BLaER1 treated with 17β-estradiol and CSF1 and Interleukin-3, amounts not matched to agents 10 nM and 100 nM (cell line): ENCODE data around the gene RNF11.

ENCODE experiments used
- H3K27ac ChIP-seq, 11 experiments: shearing (Covaris generic); formaldehyde crosslinking; 2 replicates each; pipeline ENCODE4 v1.8.1; 2022
- H3K27me3 ChIP-seq, 11 experiments: shearing (Covaris generic); formaldehyde crosslinking; 2 replicates each; pipeline ENCODE4 v1.8.1; 2022
- H3K36me3 ChIP-seq, 11 experiments: shearing (Covaris generic); formaldehyde crosslinking; 2 replicates each; pipeline ENCODE4 v1.8.1; 2022
- H3K4me1 ChIP-seq, 10 experiments: shearing (Covaris generic); formaldehyde crosslinking; 2 replicates each; pipeline ENCODE4 v1.8.1; 2022
- H3K4me2 ChIP-seq, 11 experiments: shearing (Covaris generic); formaldehyde crosslinking; 2 replicates each; pipeline ENCODE4 v1.8.1; 2022
- H3K4me3 ChIP-seq, 10 experiments: shearing (Covaris generic); formaldehyde crosslinking; 2 replicates each; pipeline ENCODE4 v1.8.1; 2022
- H3K9ac ChIP-seq, 11 experiments: shearing (Covaris generic); formaldehyde crosslinking; 2 replicates each; pipeline ENCODE4 v1.8.1; 2022
- H3K9me3 ChIP-seq, 11 experiments: shearing (Covaris generic); formaldehyde crosslinking; replicated peaks in 1 of 11; 2 replicates each; pipeline ENCODE4 v1.8.1; 2022
- H4K20me1 ChIP-seq, 11 experiments: shearing (Covaris generic); formaldehyde crosslinking; 2 replicates each; pipeline ENCODE4 v1.8.1; 2022
- Cebpa-rat ChIP-seq, 11 experiments: shearing (Covaris generic); IDR thresholded peaks; 2 replicates each; pipeline ENCODE4 v1.8.1; 2022

RNF11 gene

GRCh38 chr1:51235673-51236530 is at the start of gene RNF11:
TSS of gene RNF11 (plus strand) at chr1:51236273. CDS start at chr1:51236757, 484 bp downstream.
- TF ChIP-seq Cebpa-rat (IDR thresholded peaks at IDR 0.05), result no peak
- Histone ChIP-seq H3K4me1 (peaks cover 47 to 64% (median 54%) of the 10 kb centered on the region in 10 experiments), H3K27ac (peak within 1 kb of the TSS; percentile 85 to 97 (median 90)), H4K20me1 (peaks cover 27 to 45% (median 42%) of the 10 kb centered on the region in 11 experiments), H3K9me3 (no peaks in the 10 kb centered on the region), H3K9ac (peak within 1 kb of the TSS; percentile 89 to 98 (median 95)), H3K4me2 (peak within 1 kb of the TSS; percentile 88 to 97 (median 93)), H3K4me3 (peak within 1 kb of the TSS; percentile 82 to 99 (median 95)), H3K36me3 (peaks cover 0 to 10% (median 0%) of the 10 kb centered on the region in 11 experiments; a peak in 3 of 22 replicates), H3K27me3 (no peaks in the 10 kb centered on the region)

GRCh38 chr1:51188230-51188629 is 47.8 kb upstream of the RNF11 start:
- Histone ChIP-seq H3K4me2 (no peak overlapping the region), H3K4me3 (no peak overlapping the region), H3K27me3 (no peaks in the 10 kb centered on the region), H4K20me1 (no peaks in the 10 kb centered on the region), H3K27ac (no peak overlapping the region), H3K4me1 (peaks cover 0 to 13% (median 4%) of the 10 kb centered on the region in 10 experiments; a peak in 8 of 20 replicates), H3K9me3 (no peaks in the 10 kb centered on the region), H3K9ac (no peak overlapping the region), H3K36me3 (no peaks in the 10 kb centered on the region)
- TF ChIP-seq Cebpa-rat (IDR thresholded peaks at IDR 0.05), result no peak

- H3K4me2 ChIP-seq, result no peak overlapping the region
- H3K27me3 ChIP-seq, result no peaks in the 10 kb centered on the region
- no peaks in the 10 kb centered on the region for H3K9me3 ChIP-seq
- H3K9ac ChIP-seq, result no peak overlapping the region
- no peak overlapping the region for H3K27ac ChIP-seq
- H3K4me1 ChIP-seq, result peaks cover 0 to 13% (median 4%) of the 10 kb centered on the region in 10 experiments; a peak in 8 of 20 replicates
- no peaks in the 10 kb centered on the region for H3K36me3 ChIP-seq
- H4K20me1 ChIP-seq, result no peaks in the 10 kb centered on the region
- no peak for TF ChIP-seq Cebpa-rat (IDR thresholded peaks at IDR 0.05)
- H3K4me3 ChIP-seq, result no peak overlapping the region
These were observed 46.5 kb upstream of the RNF11 start for GRCh38 chr1:51189421-51190073.

- TF ChIP-seq Cebpa-rat (IDR thresholded peaks at IDR 0.05), result no peak
- peaks cover 0 to 13% (median 4%) of the 10 kb centered on the region in 10 experiments; a peak in 8 of 20 replicates for H3K4me1 ChIP-seq
- no peak overlapping the region for H3K27ac ChIP-seq
- H3K4me3 ChIP-seq, result no peak overlapping the region
- H3K36me3 ChIP-seq, result no peaks in the 10 kb centered on the region
- no peaks in the 10 kb centered on the region for H4K20me1 ChIP-seq
- H3K4me2 ChIP-seq, result peak overlapping the region in 1 of 11 experiments; percentile 36; a peak in 1 of 22 replicates
- no peak overlapping the region for H3K9ac ChIP-seq
- no peaks in the 10 kb centered on the region for H3K9me3 ChIP-seq
- no peaks in the 10 kb centered on the region for H3K27me3 ChIP-seq
These were observed 45.1 kb upstream of the RNF11 start for GRCh38 chr1:51190961-51191360.

GRCh38 chr1:51192213-51192843 is 43.7 kb upstream of the RNF11 start:
- Histone ChIP-seq H3K4me3 (no peak overlapping the region), H4K20me1 (no peaks in the 10 kb centered on the region), H3K9me3 (no peaks in the 10 kb centered on the region), H3K36me3 (no peaks in the 10 kb centered on the region), H3K27ac (no peak overlapping the region), H3K4me2 (no peak overlapping the region), H3K4me1 (peaks cover 0 to 13% (median 4%) of the 10 kb centered on the region in 10 experiments; a peak in 8 of 20 replicates), H3K27me3 (no peaks in the 10 kb centered on the region), H3K9ac (no peak overlapping the region)
- no peak for TF ChIP-seq Cebpa-rat (IDR thresholded peaks at IDR 0.05)

- Histone ChIP-seq H3K36me3 (no peaks in the 10 kb centered on the region), H3K27ac (no peak overlapping the region), H3K27me3 (no peaks in the 10 kb centered on the region), H3K9ac (no peak overlapping the region), H3K9me3 (no peaks in the 10 kb centered on the region), H3K4me1 (peaks cover 0 to 13% (median 4%) of the 10 kb centered on the region in 10 experiments; a peak in 8 of 20 replicates), H3K4me2 (no peak overlapping the region), H3K4me3 (no peak overlapping the region), H4K20me1 (no peaks in the 10 kb centered on the region)
- no peak for TF ChIP-seq Cebpa-rat (IDR thresholded peaks at IDR 0.05)
These were observed 42.5 kb upstream of the RNF11 start for GRCh38 chr1:51193564-51193963.

- H3K27ac ChIP-seq, result no peak overlapping the region
- no peaks in the 10 kb centered on the region; a peak in 1 of 20 replicates for H3K4me1 ChIP-seq
- TF ChIP-seq Cebpa-rat (IDR thresholded peaks at IDR 0.05), result no peak
- H4K20me1 ChIP-seq, result no peaks in the 10 kb centered on the region
- H3K9me3 ChIP-seq, result no peaks in the 10 kb centered on the region
- H3K27me3 ChIP-seq, result no peaks in the 10 kb centered on the region
- H3K36me3 ChIP-seq, result no peaks in the 10 kb centered on the region
- H3K4me3 ChIP-seq, result no peak overlapping the region
- H3K4me2 ChIP-seq, result no peak overlapping the region
- no peak overlapping the region for H3K9ac ChIP-seq
These were observed 32.8 kb upstream of the RNF11 start for GRCh38 chr1:51203121-51203873.

- no peaks in the 10 kb centered on the region for H3K27me3 ChIP-seq
- no peak overlapping the region for H3K4me2 ChIP-seq
- no peaks in the 10 kb centered on the region for H4K20me1 ChIP-seq
- no peak for TF ChIP-seq Cebpa-rat (IDR thresholded peaks at IDR 0.05)
- H3K36me3 ChIP-seq, result no peaks in the 10 kb centered on the region
- H3K9me3 ChIP-seq, result no peaks in the 10 kb centered on the region
- no peak overlapping the region for H3K4me3 ChIP-seq
- no peak overlapping the region for H3K27ac ChIP-seq
- H3K9ac ChIP-seq, result no peak overlapping the region
- no peaks in the 10 kb centered on the region; a peak in 1 of 20 replicates for H3K4me1 ChIP-seq
These were observed 32.2 kb upstream of the RNF11 start for GRCh38 chr1:51203874-51204245.
